WTC11 (cell line): ENCODE results near the gene GAA.

Source experiments
- CTCF ChIP-seq: fragments of 200-600 bp; IDR thresholded peaks from 2 replicates; pipeline ENCODE4 v1.8.0; 2022; ENCODE audit warnings: antibody characterized with exemption
- NFYB ChIP-seq: sonication (generic); formaldehyde crosslinking; conservative IDR thresholded peaks from 2 replicates; pipeline ENCODE4 v1.8.0; 2022; ENCODE audit warnings: low read depth, missing genetic modification reagents
- ZNF317 ChIP-seq: sonication (generic); formaldehyde crosslinking; IDR thresholded peaks from 2 replicates; pipeline ENCODE4 v1.8.1; 2023; ENCODE audit warnings: low read depth, mild to moderate bottlenecking, moderate library complexity, missing genetic modification reagents, borderline replicate concordance
- TF ChIP-seq, protein P1 (sequence below): sonication (generic); formaldehyde crosslinking; IDR thresholded peaks from 2 replicates; pipeline ENCODE4 v1.8.0; 2022; ENCODE audit warnings: mild to moderate bottlenecking, missing genetic modification reagents
- TF ChIP-seq, protein P2 (sequence below): sonication (generic); formaldehyde crosslinking; IDR thresholded peaks from 2 replicates; pipeline ENCODE4 v1.8.0; 2022; ENCODE audit warnings: mild to moderate bottlenecking, missing genetic modification reagents

- TF ChIP-seq, protein P1, sequence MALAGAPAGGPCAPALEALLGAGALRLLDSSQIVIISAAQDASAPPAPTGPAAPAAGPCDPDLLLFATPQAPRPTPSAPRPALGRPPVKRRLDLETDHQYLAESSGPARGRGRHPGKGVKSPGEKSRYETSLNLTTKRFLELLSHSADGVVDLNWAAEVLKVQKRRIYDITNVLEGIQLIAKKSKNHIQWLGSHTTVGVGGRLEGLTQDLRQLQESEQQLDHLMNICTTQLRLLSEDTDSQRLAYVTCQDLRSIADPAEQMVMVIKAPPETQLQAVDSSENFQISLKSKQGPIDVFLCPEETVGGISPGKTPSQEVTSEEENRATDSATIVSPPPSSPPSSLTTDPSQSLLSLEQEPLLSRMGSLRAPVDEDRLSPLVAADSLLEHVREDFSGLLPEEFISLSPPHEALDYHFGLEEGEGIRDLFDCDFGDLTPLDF (CRISPR knock-in tag): no peak
- TF ChIP-seq CTCF (no peak), NFYB (CRISPR knock-in tag) (no peak), ZNF317 (no peak)
- TF ChIP-seq, protein P2, sequence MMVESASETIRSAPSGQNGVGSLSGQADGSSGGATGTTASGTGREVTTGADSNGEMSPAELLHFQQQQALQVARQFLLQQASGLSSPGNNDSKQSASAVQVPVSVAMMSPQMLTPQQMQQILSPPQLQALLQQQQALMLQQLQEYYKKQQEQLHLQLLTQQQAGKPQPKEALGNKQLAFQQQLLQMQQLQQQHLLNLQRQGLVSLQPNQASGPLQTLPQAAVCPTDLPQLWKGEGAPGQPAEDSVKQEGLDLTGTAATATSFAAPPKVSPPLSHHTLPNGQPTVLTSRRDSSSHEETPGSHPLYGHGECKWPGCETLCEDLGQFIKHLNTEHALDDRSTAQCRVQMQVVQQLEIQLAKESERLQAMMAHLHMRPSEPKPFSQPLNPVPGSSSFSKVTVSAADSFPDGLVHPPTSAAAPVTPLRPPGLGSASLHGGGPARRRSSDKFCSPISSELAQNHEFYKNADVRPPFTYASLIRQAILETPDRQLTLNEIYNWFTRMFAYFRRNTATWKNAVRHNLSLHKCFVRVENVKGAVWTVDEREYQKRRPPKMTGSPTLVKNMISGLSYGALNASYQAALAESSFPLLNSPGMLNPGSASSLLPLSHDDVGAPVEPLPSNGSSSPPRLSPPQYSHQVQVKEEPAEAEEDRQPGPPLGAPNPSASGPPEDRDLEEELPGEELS: no peak
Observed at GRCh38 chr17:80072410-80072809, 29.0 kb upstream of the GAA start.
